Rectal smooth muscle tissue (tissue), 1 donor: ENCODE data around the gene MYO3B.

ENCODE experiments used
- H3K27ac ChIP-seq: one replicate; pipeline ENCODE4 v1.7.0; 2013; ENCODE audit warnings: low read depth, low read length, inconsistent platforms
- H3K27me3 ChIP-seq: one replicate; pipeline ENCODE4 v1.7.0; 2013; ENCODE audit warnings: low read length; ENCODE audit not compliant: control insufficient read depth, insufficient read depth
- H3K36me3 ChIP-seq: one replicate; pipeline ENCODE4 v1.7.0; 2013; ENCODE audit warnings: low read length; ENCODE audit not compliant: control insufficient read depth, insufficient read depth
- H3K4me1 ChIP-seq: one replicate; pipeline ENCODE4 v1.7.0; 2013; ENCODE audit warnings: low read length; ENCODE audit not compliant: control insufficient read depth, insufficient read depth
- H3K4me3 ChIP-seq: one replicate; pipeline ENCODE4 v1.7.0; 2013; ENCODE audit warnings: low read length
- H3K9ac ChIP-seq: one replicate; pipeline ENCODE4 v1.7.0; 2013; ENCODE audit warnings: low read length

MYO3B gene

GRCh38 chr2:170147576-170147975 is 30.4 kb upstream of the MYO3B start:
- Histone ChIP-seq H3K36me3 (no peaks in the 10 kb centered on the region), H3K4me1 (no peaks in the 10 kb centered on the region), H3K27me3 (no peaks in the 10 kb centered on the region), H3K4me3 (no peak overlapping the region), H3K27ac (no peak overlapping the region), H3K9ac (no peak overlapping the region)

GRCh38 chr2:170148161-170148560 is 29.8 kb upstream of the MYO3B start:
- Histone ChIP-seq H3K4me1 (no peaks in the 10 kb centered on the region), H3K27ac (no peak overlapping the region), H3K9ac (no peak overlapping the region), H3K27me3 (no peaks in the 10 kb centered on the region), H3K36me3 (no peaks in the 10 kb centered on the region), H3K4me3 (no peak overlapping the region)

GRCh38 chr2:170152421-170152820 is 25.5 kb upstream of the MYO3B start:
- Histone ChIP-seq H3K27ac (no peak overlapping the region), H3K4me1 (no peaks in the 10 kb centered on the region), H3K9ac (no peak overlapping the region), H3K4me3 (no peak overlapping the region), H3K36me3 (no peaks in the 10 kb centered on the region), H3K27me3 (no peaks in the 10 kb centered on the region)

GRCh38 chr2:170155022-170155722 is 22.8 kb upstream of the MYO3B start:
- Histone ChIP-seq H3K36me3 (no peaks in the 10 kb centered on the region), H3K9ac (no peak overlapping the region), H3K4me3 (no peak overlapping the region), H3K27me3 (no peaks in the 10 kb centered on the region), H3K4me1 (no peaks in the 10 kb centered on the region), H3K27ac (no peak overlapping the region)

GRCh38 chr2:170155723-170156253 is 22.2 kb upstream of the MYO3B start:
- Histone ChIP-seq H3K36me3 (no peaks in the 10 kb centered on the region), H3K4me1 (no peaks in the 10 kb centered on the region), H3K4me3 (no peak overlapping the region), H3K27ac (no peak overlapping the region), H3K27me3 (no peaks in the 10 kb centered on the region), H3K9ac (no peak overlapping the region)

- H3K4me1 ChIP-seq = no peaks in the 10 kb centered on the region
- H3K36me3 ChIP-seq = no peaks in the 10 kb centered on the region
- no peak overlapping the region for H3K27ac ChIP-seq
- no peak overlapping the region for H3K9ac ChIP-seq
- no peaks in the 10 kb centered on the region for H3K27me3 ChIP-seq
- H3K4me3 ChIP-seq = no peak overlapping the region
These were observed 21.4 kb upstream of the MYO3B start for GRCh38 chr2:170156592-170156991.

- Histone ChIP-seq H3K9ac (no peak overlapping the region), H3K36me3 (no peaks in the 10 kb centered on the region), H3K27me3 (no peaks in the 10 kb centered on the region), H3K4me3 (no peak overlapping the region), H3K4me1 (no peaks in the 10 kb centered on the region), H3K27ac (no peak overlapping the region)
These were observed 20.8 kb upstream of the MYO3B start for GRCh38 chr2:170157025-170157684.

GRCh38 chr2:170159060-170159459 is 18.9 kb upstream of the MYO3B start:
- no peaks in the 10 kb centered on the region for H3K4me1 ChIP-seq
- no peaks in the 10 kb centered on the region for H3K27me3 ChIP-seq
- H3K9ac ChIP-seq = no peak overlapping the region
- H3K36me3 ChIP-seq = no peaks in the 10 kb centered on the region
- H3K27ac ChIP-seq = no peak overlapping the region
- no peak overlapping the region for H3K4me3 ChIP-seq

GRCh38 chr2:170161516-170162270 is 16.3 kb upstream of the MYO3B start:
- no peaks in the 10 kb centered on the region for H3K36me3 ChIP-seq
- no peak overlapping the region for H3K4me3 ChIP-seq
- H3K4me1 ChIP-seq = no peaks in the 10 kb centered on the region
- no peaks in the 10 kb centered on the region for H3K27me3 ChIP-seq
- no peak overlapping the region for H3K9ac ChIP-seq
- no peak overlapping the region for H3K27ac ChIP-seq

- Histone ChIP-seq H3K36me3 (no peaks in the 10 kb centered on the region), H3K27me3 (no peaks in the 10 kb centered on the region)
These were observed 15.7 kb upstream of the MYO3B start for GRCh38 chr2:170162271-170162632.

GRCh38 chr2:170163411-170164065 is 14.4 kb upstream of the MYO3B start:
- Histone ChIP-seq H3K4me1 (no peaks in the 10 kb centered on the region), H3K36me3 (no peaks in the 10 kb centered on the region), H3K9ac (no peak overlapping the region), H3K4me3 (no peak overlapping the region), H3K27ac (no peak overlapping the region), H3K27me3 (no peaks in the 10 kb centered on the region)

More at GRCh38 chr2:170162271-170162632, 15.7 kb upstream of the MYO3B start:
- Histone ChIP-seq H3K4me1 (no peaks in the 10 kb centered on the region), H3K4me3 (no peak overlapping the region), H3K27ac (no peak overlapping the region), H3K9ac (no peak overlapping the region)

- H3K4me1 ChIP-seq = no peaks in the 10 kb centered on the region
- no peak overlapping the region for H3K27ac ChIP-seq
- no peaks in the 10 kb centered on the region for H3K27me3 ChIP-seq
These were observed 12.8 kb upstream of the MYO3B start for GRCh38 chr2:170165129-170165528.

More at GRCh38 chr2:170165129-170165528, 12.8 kb upstream of the MYO3B start:
- H3K9ac ChIP-seq = no peak overlapping the region
- no peaks in the 10 kb centered on the region for H3K36me3 ChIP-seq
- no peak overlapping the region for H3K4me3 ChIP-seq
